CD4-positive, alpha-beta T cell (primary cell): ENCODE data around the gene COA7. TPM values are rescaled to one million over a fixed set of nuclear protein-coding genes. Genes with fewer than 3 reads are reported as not detected.
A peak's percentile ranks its signal among the peaks of the same experiment; 100 is the strongest.
"Not testable (repeated sequence)": the region's sequence is repeated elsewhere in the genome, so short reads cannot be mapped to it uniquely, and the experiment has no call there.

Source experiments
- ATAC-seq: fragments of 200-7000 bp; cut with Tn5 transposase; one replicate; pipeline ENCODE4 v1.10.0; 2022; ENCODE audit warnings: mild to moderate bottlenecking; ENCODE audit not compliant: poor library complexity
- CTCF ChIA-PET: fragments of 350-600 bp; sonication (Branson Sonifier 250); formaldehyde crosslinking; loops from one replicate; lab custom pipeline; 2021; ENCODE audit warnings: antibody characterized with exemption, inconsistent platforms; lab: Charles Lee
- POLR2A ChIA-PET: fragments of 350-600 bp; sonication (Branson Sonifier 250); formaldehyde crosslinking; loops from one replicate; lab custom pipeline; 2021; ENCODE audit warnings: antibody characterized with exemption, inconsistent platforms; lab: Charles Lee
- DNase-seq, 14 experiments: peaks; one replicate each; pipeline ENCODE4 v3.0.0-alpha.2; 2013 to 2020; ENCODE audit warnings: mixed read lengths in 2 of 14
- H3K27ac ChIP-seq, 2 donors: one replicate each; pipeline versions ENCODE4 v1.5.1 to v1.7.0; 2013; ENCODE audit warnings: low read length in 2 of 2, low read depth in 1 of 2, mild to moderate bottlenecking in 1 of 2
- H3K27me3 ChIP-seq, 2 experiments: 1 replicate in 1 of 2; 2 replicates in 1 of 2; pipeline versions ENCODE4 v1.6.1 to v1.7.0; 2013; ENCODE audit warnings: low read length in 2 of 2, control low read depth in 1 of 2, mild to moderate bottlenecking in 1 of 2, moderate library complexity in 1 of 2; ENCODE audit not compliant: insufficient read depth in 2 of 2, control insufficient read depth in 1 of 2
- H3K36me3 ChIP-seq: one replicate; pipeline ENCODE4 v1.6.1; 2013; ENCODE audit warnings: low read length, control low read depth; ENCODE audit not compliant: insufficient read depth
- H3K4me1 ChIP-seq: one replicate; pipeline ENCODE4 v1.6.1; 2013; ENCODE audit warnings: low read length, control low read depth; ENCODE audit not compliant: insufficient read depth
- H3K4me3 ChIP-seq: one replicate; pipeline ENCODE4 v1.5.1; 2013; ENCODE audit warnings: mild to moderate bottlenecking, low read length, moderate library complexity
- H3K9me3 ChIP-seq, 2 experiments: 1 replicate in 1 of 2; 2 replicates in 1 of 2; pipeline versions ENCODE4 v1.6.1 to v1.7.0; 2013; ENCODE audit warnings: low read length in 2 of 2, mild to moderate bottlenecking in 2 of 2, control low read depth in 1 of 2, moderate library complexity in 1 of 2; ENCODE audit not compliant: control insufficient read depth in 1 of 2, insufficient read depth in 1 of 2
- H3K27ac Mint-ChIP-seq: one replicate; pipeline ENCODE4 v1.8.0; 2020; ENCODE audit warnings: mixed read lengths
- H3K27me3 Mint-ChIP-seq: one replicate; pipeline ENCODE4 v1.8.0; 2021; ENCODE audit warnings: mixed read lengths
- H3K36me3 Mint-ChIP-seq: one replicate; pipeline ENCODE4 v1.8.0; 2021; ENCODE audit warnings: low read depth, mixed read lengths
- H3K4me1 Mint-ChIP-seq: one replicate; pipeline ENCODE4 v1.8.0; 2021; ENCODE audit warnings: low read depth, mixed read lengths
- H3K4me3 Mint-ChIP-seq: one replicate; pipeline ENCODE4 v1.8.0; 2020; ENCODE audit warnings: mild to moderate bottlenecking, mixed read lengths
- H3K9me3 Mint-ChIP-seq: one replicate; pipeline ENCODE4 v1.8.0; 2020; ENCODE audit warnings: mixed read lengths
- CTCF ChIP-seq: fragments of 200-600 bp; IDR thresholded peaks from one replicate; pipeline ENCODE4 v1.8.0; 2022; ENCODE audit warnings: antibody characterized with exemption, mild to moderate bottlenecking
- intact Hi-C, 2 experiments: fragments of 100-400 bp; cut with DNase I in 1 of 2; cut with micrococcal nuclease in 1 of 2; formaldehyde crosslinking; loops; one replicate each; pipeline versions ENCODE4 v1.15.1 to v1.9.0; 2023 to 2025; cut with DNase I, micrococcal nuclease
- total RNA-seq, 174 experiments: library from RNA in 2 of 174; stranded (reverse) in 2 of 174; gene quantifications; one replicate each; pipeline ENCODE4 v1.2.3 and lab custom pipeline; 2021 to 2026

The COA7 gene
- total RNA-seq, 2 experiments from 2014 or later: 0.99 to 1.1 TPM

- ChIA-PET CTCF (interaction anchor here (1.0 to 1.9 kb wide), 2 partner anchors 25 to 40 kb away, joined by 4 to 6 read pairs; no protein-coding TSS in a partner anchor), POLR2A (interaction anchor here (0.6 to 4.4 kb wide), 15 partner anchors 10 to 693 kb away, joined by 3 to 36 read pairs (median 4); partner anchors contain the start of genes ECHDC2, KTI12, ORC1 and PRPF38A)
- intact Hi-C loops: loop anchor here (1.0 to 10.0 kb wide), 5 partner anchors 23 to 849 kb away; partner anchors contain the start of genes BTF3L4 (in 1 of the 2), COA7 (in 1 of the 2), NRDC (in 1 of the 2) and TXNDC12 (in 1 of the 2)
- peak overlapping the region; percentile 95 for H3K4me3 Mint-ChIP-seq
- no peaks in the 10 kb centered on the region for H3K27me3 Mint-ChIP-seq
- DNase-seq (no peak), ATAC-seq (no peak)
- peak overlapping the region; percentile 79 for H3K4me3 ChIP-seq
- H3K36me3 Mint-ChIP-seq: peaks cover 7% of the 10 kb centered on the region
- no peak for TF ChIP-seq CTCF
- no peaks in the 10 kb centered on the region for H3K36me3 ChIP-seq
- no peaks in the 10 kb centered on the region for H3K9me3 Mint-ChIP-seq
- H3K4me1 Mint-ChIP-seq: peaks cover 49% of the 10 kb centered on the region
- no peaks in the 10 kb centered on the region for H3K9me3 ChIP-seq
- H3K27me3 ChIP-seq: no peaks in the 10 kb centered on the region
- H3K4me1 ChIP-seq: peaks cover 36% of the 10 kb centered on the region
- H3K27ac Mint-ChIP-seq: peak overlapping the region; percentile 77
- H3K27ac ChIP-seq: no peak overlapping the region
Observed at GRCh38 chr1:52725903-52726264, 27.7 kb upstream of the COA7 start.

GRCh38 chr1:52723260-52723659 lies 25.1 kb upstream of the COA7 start:
- intact Hi-C loops: loop anchor here in 1 of 2 experiments (10.0 kb wide), 2 partner anchors 292 to 668 kb away; partner anchors contain the start of genes BTF3L4 and TXNDC12
- H3K36me3 Mint-ChIP-seq: peaks cover 7% of the 10 kb centered on the region
- Histone ChIP-seq H3K27me3 (no peaks in the 10 kb centered on the region), H3K27ac (no peak overlapping the region), H3K4me1 (peaks cover 22% of the 10 kb centered on the region), H3K9me3 (no peaks in the 10 kb centered on the region), H3K36me3 (no peaks in the 10 kb centered on the region), H3K4me3 (no peak overlapping the region)
- DNase-seq (no peak), ATAC-seq (no peak)
- ChIA-PET CTCF (interaction anchor here (0.8 kb wide), 1 partner anchor 17 kb away, joined by 5 read pairs; no protein-coding TSS in a partner anchor), POLR2A (interaction anchor here (4.4 kb wide), 1 partner anchor 20 kb away, joined by 36 read pairs; no protein-coding TSS in a partner anchor)
- no peaks in the 10 kb centered on the region for H3K27me3 Mint-ChIP-seq
- no peaks in the 10 kb centered on the region for H3K9me3 Mint-ChIP-seq
- no peak for TF ChIP-seq CTCF
- H3K4me1 Mint-ChIP-seq: peaks cover 37% of the 10 kb centered on the region
- peak overlapping the region; percentile 26 for H3K4me3 Mint-ChIP-seq
- H3K27ac Mint-ChIP-seq: no peak overlapping the region

DNA sequence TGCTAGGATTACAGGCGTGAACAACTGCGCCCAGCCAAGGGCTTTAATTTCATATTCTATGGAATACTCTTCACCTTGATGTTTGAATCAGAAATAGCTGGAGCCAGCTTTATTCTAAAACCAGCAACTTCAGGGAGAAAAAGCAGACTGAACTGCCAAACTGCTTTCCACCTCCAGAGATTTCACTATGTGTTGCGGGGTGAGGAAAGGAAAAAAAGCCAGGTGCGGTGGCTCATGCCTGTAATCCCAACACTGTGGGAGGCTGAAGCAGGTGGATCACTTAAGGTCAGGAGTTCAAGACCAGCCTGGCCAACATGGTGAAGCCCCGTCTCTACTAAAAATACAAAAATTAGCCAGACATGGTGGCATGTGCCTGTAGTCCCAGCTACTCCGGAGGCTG lies 17.1 kb upstream of the COA7 start:
- H3K27me3 Mint-ChIP-seq, intact Hi-C loops, H3K36me3 ChIP-seq, H3K27ac Mint-ChIP-seq, H3K36me3 Mint-ChIP-seq, H3K9me3 ChIP-seq, H3K4me1 Mint-ChIP-seq, H3K27ac ChIP-seq, H3K4me3 Mint-ChIP-seq, H3K4me1 ChIP-seq, H3K9me3 Mint-ChIP-seq, POLR2A ChIA-PET, H3K4me3 ChIP-seq, DNase-seq, ATAC-seq, H3K27me3 ChIP-seq: not testable (repeated sequence)
- CTCF ChIA-PET: interaction anchor here (0.6 to 0.7 kb wide), 2 partner anchors 30 to 146 kb away, joined by 3 read pairs; no protein-coding TSS in a partner anchor
